GM18951 (cell line): ENCODE data around the gene SYTL3.

Experiments used
- POLR2A ChIP-seq: IDR thresholded peaks from 4 replicates; pipeline ENCODE4 v1.6.1; 2011; ENCODE audit warnings: mild to moderate bottlenecking; ENCODE audit not compliant: insufficient read length, insufficient read depth; ENCODE audit errors: extremely low read depth
- in situ Hi-C: fragments of 300-500 bp; cut with MboI; formaldehyde crosslinking; loops from one replicate; pipeline ENCODE4 v1.12.0; 2022; ENCODE audit warnings: low sequenced_read_pairs, mixed read lengths, inconsistent platforms; ENCODE audit not compliant: unreplicated experiment

Gene SYTL3

DNA sequence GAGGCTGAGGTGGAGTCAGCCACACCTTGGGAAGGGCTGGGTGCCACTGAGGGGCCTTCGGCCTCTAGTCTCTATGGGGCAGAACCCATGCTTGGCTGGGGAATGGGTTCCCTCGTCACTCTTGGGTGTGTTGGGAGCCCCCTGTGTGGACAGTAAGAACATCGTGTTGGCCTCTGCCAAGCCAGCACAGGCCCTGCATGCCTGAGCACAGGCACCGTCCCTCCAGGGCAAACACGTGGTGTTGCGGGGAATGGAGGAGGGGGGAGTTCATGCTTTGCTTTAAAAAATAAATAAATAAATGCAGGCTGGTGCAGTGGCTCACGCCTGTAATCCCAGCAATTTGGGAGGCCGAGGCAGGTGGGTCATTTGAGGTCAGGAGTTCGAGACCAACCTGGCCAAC lies 106.3 kb downstream of the SYTL3 start:
- in situ Hi-C loops = no loop called here
- no peak for TF ChIP-seq POLR2A

DNA sequence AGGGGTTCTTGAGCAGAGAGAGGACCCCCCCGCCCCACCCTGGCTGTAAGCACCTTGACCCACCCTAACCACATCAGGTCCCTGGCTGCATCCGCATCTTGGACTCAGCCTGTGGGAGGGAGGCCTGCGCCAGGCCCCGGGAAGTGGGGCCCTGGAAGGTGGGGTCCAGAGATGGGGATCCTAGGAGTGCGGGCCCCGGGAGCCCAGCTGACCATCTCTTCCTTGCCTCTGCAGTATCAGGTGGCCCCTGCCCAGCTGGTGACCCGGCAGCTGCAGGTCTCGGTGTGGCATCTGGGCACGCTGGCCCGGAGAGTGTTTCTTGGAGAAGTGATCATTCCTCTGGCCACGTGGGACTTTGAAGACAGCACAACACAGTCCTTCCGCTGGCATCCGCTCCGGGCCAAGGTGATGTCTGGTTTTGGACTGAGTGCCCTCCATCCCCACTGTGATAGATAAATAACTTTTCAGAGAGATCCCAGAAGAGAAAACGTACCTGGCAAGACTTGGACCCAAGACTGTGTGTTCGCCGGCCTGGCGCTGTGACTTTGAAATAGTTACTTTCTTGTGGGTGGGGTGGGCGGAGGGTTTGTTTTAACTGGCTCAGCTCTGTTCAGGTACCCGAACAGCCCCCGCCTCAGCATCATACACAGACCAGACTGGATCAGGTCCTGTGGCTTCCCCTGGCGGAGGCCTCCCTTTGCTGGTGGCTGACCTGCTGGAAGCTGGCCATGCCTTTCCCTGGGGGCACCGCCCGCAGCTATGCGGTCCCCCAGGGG lies 107.3 kb downstream of the SYTL3 start:
- TF ChIP-seq POLR2A = no peak
- in situ Hi-C loops = no loop called here

DNA sequence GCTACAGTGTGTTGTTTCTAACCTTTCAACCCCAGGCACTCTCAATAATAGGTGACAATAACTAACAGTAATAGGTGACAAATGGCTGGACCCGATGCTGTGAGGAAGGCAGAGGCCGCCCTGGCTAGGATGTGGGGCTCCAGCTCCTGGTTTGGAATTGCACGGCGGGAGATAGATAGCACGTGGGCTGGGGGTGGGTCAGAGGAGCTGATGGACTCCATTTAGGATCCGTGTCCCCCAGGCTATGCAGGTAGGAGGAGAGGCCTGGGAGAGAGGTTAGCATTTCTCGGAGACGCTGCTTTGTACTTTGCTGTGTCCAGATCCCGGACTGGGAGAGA lies 107.9 kb downstream of the SYTL3 start:
- TF ChIP-seq POLR2A = no peak
- in situ Hi-C loops = no loop called here

DNA sequence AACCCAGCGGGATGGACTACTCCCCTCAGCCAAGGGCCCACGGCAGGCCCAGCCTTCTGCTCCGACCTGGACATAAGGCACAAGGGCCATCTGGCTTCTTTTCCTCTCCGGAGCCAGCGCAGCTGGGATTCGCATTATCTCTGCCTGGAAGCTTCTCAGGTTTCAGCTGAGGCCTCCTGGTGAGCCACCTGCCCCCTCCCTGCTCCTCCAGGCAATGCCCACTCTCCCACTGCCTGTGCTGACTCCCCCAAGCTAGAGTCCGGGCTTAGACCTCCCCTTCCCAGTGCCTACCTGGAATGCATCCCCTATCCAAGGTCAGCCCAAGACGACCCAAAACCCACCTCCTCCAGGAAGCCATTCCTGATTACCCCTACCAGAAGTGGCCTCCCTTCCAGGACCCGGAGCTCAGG lies 108.6 kb downstream of the SYTL3 start:
- in situ Hi-C loops = no loop called here
- no peak for TF ChIP-seq POLR2A

DNA sequence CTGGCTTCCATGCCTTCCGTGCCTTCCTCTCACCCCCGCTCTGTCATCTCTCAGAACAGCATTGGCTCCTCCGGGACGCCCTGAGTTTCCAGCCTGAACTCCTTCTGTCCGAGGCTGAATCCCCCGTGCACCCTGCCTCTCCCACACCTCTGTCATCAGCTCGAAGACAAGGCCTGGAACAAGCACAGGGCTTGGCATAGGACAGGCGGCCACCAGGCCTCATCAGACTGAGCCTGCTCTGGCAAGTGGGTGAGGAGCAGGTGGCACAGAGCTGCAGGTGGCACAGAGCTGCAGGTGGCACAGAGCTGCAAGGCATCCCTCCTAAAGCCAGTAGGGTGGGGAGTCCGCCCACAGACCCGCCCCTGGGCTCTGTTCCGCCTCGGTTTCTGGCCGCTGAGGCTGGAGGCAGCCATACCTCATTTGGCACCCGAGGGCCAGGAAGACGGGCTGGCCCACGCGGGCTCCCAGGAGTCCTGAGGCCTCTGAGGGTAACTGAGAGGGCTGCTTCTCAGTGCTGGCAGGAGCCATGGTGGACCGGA lies 109.2 kb downstream of the SYTL3 start:
- no peak for TF ChIP-seq POLR2A

DNA sequence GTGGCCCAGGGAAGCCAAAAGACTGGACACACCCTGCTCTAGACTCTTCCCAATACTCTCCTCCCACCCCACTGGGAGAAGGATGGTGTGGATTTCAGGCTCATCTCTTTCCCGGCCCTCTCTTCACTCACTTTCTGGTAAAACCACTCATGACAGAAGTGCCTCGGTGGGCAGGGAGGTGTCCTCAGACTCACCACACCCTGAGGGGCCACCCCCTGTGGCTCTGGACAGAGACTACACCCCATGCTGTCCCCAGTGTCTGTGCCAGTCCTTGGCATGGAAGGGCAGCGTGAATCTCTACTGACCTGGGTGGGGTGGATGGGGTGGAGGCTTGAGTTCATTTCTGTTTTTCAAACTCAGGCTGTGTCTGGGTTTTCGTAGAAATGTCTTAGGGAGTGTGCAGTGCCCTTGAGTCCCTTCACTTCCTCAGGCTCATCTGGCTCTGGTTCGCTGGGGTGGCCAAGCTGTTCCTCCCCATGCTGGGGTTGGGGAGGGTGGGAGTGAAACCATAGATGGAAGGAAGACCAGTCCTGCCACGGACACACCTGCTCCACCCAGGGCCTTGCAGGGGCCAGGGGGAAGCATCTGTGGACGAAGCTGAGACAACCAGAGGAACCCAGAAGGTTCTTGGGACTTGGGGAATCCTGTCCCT lies 110.2 kb downstream of the SYTL3 start:
- in situ Hi-C loops = no loop called here

More for the DNA sequence above, 109.2 kb downstream of the SYTL3 start:
- in situ Hi-C loops = no loop called here

DNA sequence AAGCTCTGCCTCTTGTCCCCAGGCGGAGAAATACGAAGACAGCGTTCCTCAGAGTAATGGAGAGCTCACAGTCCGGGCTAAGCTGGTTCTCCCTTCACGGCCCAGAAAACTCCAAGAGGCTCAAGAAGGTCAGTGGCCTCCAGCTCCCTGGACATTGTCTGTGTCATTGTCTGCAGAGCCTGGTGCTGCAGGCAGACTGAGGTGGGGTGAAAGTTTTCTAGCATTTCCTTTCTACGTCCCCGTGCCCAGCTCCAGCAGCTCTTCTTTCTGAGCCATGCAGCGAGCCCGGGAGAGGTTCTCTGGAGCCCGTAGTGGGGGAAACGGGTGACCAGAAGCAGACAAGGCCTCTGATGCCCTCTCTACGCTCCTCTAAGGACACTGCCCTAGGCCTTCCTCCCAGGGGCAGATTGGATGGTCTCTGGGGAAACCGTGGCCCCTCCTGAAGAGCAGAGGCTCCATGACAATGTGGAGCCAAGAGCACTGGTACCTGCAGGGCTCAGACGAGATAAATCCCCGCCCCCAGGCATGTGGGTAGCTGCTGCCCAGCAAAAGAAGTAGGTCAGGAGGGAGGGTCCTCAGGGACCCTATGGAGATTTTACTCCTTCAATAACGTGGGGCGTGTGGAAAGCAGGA lies 110.9 kb downstream of the SYTL3 start:
- TF ChIP-seq POLR2A = no peak

More for the DNA sequence above, 110.2 kb downstream of the SYTL3 start:
- no peak for TF ChIP-seq POLR2A

DNA sequence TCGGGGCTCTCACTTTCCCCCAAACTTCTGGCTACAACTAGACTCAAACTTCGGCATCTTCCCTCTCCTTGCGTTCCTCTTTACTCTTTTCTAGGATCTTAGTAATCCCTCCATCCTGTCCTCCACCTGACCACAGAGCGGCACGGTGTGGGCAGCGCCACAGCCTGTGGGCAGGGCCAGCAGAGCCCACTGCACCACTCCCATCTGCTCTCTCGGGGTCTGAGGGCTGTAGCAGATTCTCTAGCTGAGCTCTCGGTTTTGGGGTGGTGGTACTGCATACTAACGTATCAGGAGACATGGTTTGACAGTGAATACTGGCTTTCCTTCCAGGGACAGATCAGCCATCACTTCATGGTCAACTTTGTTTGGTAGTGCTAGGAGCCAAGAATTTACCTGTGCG lies 111.9 kb downstream of the SYTL3 start:
- no peak for TF ChIP-seq POLR2A
- in situ Hi-C loops = no loop called here

More for the DNA sequence above, 110.9 kb downstream of the SYTL3 start:
- in situ Hi-C loops = no loop called here

DNA sequence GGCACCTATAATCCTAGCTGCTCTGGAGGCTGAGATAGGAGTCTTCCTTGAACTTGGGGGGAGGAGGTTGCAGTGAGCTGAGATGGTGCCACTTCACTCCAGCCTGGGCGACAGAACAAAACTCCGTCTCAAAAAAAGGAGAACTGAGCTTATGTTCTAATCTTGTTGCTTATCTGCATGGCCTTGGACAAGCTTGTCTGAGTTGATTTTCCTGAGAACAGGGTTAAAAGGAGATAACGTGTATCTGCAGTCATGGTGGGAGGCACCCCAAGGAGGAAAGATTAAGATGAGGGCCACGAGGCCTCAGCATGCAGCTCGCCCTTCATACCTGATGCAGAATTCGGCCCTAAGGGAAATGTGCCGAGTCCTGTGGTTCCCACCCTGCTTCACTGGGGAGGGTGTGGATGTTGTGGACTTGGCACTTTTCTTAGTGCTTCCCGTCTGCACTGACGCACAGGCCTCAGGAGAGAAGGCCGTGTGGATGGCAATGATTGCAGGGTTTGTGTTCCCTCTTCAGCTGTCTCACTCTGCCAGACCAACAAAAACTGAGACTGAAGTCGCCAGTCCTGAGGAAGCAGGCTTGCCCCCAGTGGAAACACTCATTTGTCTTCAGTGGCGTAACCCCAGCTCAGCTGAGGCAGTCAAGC lies 113.1 kb downstream of the SYTL3 start:
- no peak for TF ChIP-seq POLR2A
- in situ Hi-C loops = no loop called here

DNA sequence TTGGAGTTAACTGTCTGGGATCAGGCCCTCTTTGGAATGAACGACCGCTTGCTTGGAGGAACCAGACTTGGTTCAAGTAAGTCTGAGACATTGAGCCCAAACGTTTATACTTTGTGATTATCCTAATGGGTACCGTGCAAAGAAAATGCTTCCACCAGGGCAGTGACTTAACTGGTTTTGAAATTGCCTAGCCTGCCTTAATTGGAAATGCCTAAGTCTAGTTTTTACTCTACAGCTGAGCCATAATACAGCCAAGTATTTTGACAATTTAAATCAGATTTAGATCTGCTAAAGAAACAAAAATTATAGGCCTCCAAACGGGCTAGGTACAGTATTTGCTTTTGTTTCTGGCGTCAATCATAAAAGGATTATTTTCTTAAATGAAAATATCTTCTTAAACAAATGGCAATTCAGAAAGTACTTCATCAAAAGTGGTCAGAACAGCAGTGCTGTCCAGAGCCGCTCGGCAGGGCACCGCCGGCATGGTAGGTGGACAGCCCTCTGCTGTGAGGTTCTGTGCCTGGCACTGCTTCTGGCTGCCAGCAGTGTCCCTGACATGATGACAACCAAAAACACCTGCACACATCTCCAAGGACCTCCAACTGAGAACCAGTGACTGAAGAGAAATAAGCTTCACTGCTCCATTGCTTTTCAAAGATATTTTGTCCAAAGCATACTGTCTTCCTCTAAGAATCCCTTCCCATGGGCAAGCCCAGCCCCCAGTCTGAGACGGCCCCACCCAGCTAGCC lies 113.8 kb downstream of the SYTL3 start:
- in situ Hi-C loops = no loop called here
- no peak for TF ChIP-seq POLR2A

DNA sequence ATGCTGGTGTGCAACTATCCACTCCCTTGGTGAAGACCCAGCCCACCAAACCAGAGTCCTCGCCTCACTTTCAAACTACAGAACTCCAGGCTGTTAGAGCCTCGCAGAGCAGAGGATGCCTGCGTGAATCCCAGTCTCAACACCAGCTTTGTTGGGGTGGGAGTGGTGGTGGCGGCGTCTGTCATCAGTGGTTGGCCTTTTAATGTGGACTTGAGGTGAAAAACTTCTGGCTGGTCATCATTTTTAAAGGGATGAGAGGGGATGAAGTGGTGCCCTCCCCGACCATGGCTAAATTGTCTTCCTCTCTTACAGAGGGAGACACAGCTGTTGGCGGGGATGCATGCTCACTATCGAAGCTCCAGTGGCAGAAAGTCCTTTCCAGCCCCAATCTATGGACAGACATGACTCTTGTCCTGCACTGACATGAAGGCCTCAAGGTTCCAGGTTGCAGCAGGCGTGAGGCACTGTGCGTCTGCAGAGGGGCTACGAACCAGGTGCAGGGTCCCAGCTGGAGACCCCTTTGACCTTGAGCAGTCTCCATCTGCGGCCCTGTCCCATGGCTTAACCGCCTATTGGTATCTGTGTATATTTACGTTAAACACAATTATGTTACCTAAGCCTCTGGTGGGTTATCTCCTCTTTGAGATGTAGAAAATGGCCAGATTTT lies 114.5 kb downstream of the SYTL3 start:
- in situ Hi-C loops = no loop called here
- peak; percentile 12 for TF ChIP-seq POLR2A

DNA sequence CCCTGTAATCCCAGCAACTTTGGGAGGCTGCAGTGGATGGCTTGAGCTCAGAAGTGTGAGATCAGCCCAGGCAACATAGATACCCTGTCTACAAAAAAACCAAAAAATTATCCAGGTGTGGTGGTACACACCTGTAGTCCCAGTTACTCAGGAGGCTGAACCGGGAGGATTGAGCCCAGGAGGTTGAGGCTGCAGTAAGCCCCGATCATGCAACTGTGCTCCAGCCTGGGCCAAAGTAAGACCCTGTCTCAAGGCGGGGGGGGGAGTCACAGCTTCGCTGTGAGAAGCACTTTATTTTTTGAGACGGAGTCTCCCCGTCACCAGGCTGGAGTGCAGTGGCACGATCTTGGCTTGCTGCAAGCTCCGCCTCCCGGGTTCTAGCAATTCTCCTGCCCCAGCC lies 115.1 kb downstream of the SYTL3 start:
- no peak for TF ChIP-seq POLR2A
- in situ Hi-C loops = no loop called here
